ENCODE data around the gene RALB.

RALB gene

GRCh38 chr2:120312076-120312475, 59.4 kb downstream of the RALB start:
- no peaks in the 10 kb centered on the region for H3K9me3 ChIP-seq (replicated peaks; ENCODE audit: insufficient read depth, low read length)
- no peaks in the 10 kb centered on the region for H3K9me2 ChIP-seq (replicated peaks; ENCODE audit: insufficient read depth, low read length)
- TF ChIP-seq CTCF (IDR thresholded peaks at IDR 0.05; ENCODE audit: low read length) (no peak), EZH2 (optimal IDR thresholded peaks at IDR 0.05; ENCODE audit: low read depth, low read length) (no peak), EZH2phosphoT487 (IDR thresholded peaks at IDR 0.05; ENCODE audit: low read length) (no peak)
- H3K9ac ChIP-seq (ENCODE audit: low read length): no peak overlapping the region
- H2AFZ ChIP-seq (ENCODE audit: low read length): no peak overlapping the region
- no peaks in the 10 kb centered on the region for H4K20me1 ChIP-seq (ENCODE audit: insufficient read depth, low read length)
- H3K36me3 ChIP-seq (replicated peaks; ENCODE audit: insufficient read depth, low read length): no peaks in the 10 kb centered on the region
- no peaks in the 10 kb centered on the region for H3K79me2 ChIP-seq (ENCODE audit: low read length)
- H3K27ac ChIP-seq (ENCODE audit: low read length): no peak overlapping the region
- peaks cover 18% of the 10 kb centered on the region for H3K4me1 ChIP-seq (ENCODE audit: low read length)
- H3K4me2 ChIP-seq (ENCODE audit: low read depth, low read length): no peak overlapping the region
- no peak overlapping the region for H3K4me3 ChIP-seq (ENCODE audit: low read length)
- peaks cover 17% of the 10 kb centered on the region for H3F3A ChIP-seq (ENCODE audit: insufficient read depth, low read length)
- no peaks in the 10 kb centered on the region for H3K27me3 ChIP-seq (replicated peaks; ENCODE audit: insufficient read depth, low read length)
- no peak for DNase-seq

GRCh38 chr2:120312860-120313694, 60.4 kb downstream of the RALB start:
- H3K4me1 ChIP-seq (ENCODE audit: low read length): peaks cover 18% of the 10 kb centered on the region
- H3K9me2 ChIP-seq (replicated peaks; ENCODE audit: insufficient read depth, low read length): no peaks in the 10 kb centered on the region
- H2AFZ ChIP-seq (ENCODE audit: low read length): peak overlapping the region; percentile 64
- peak; percentile 96 for TF ChIP-seq CTCF (IDR thresholded peaks at IDR 0.05; ENCODE audit: low read length)
- no peak for TF ChIP-seq EZH2phosphoT487 (IDR thresholded peaks at IDR 0.05; ENCODE audit: low read length)
- H3K9me3 ChIP-seq (replicated peaks; ENCODE audit: insufficient read depth, low read length): no peaks in the 10 kb centered on the region
- peaks cover 17% of the 10 kb centered on the region for H3F3A ChIP-seq (ENCODE audit: insufficient read depth, low read length)
- H3K4me3 ChIP-seq (ENCODE audit: low read length): peak overlapping the region; percentile 45
- DNase-seq: peak; percentile 87
- no peak overlapping the region for H3K27ac ChIP-seq (ENCODE audit: low read length)
- H3K27me3 ChIP-seq (replicated peaks; ENCODE audit: insufficient read depth, low read length): no peaks in the 10 kb centered on the region; the same call in 1 of the 2 replicates
- no peaks in the 10 kb centered on the region for H3K36me3 ChIP-seq (replicated peaks; ENCODE audit: insufficient read depth, low read length)
- no peaks in the 10 kb centered on the region for H4K20me1 ChIP-seq (ENCODE audit: insufficient read depth, low read length)
- H3K4me2 ChIP-seq (ENCODE audit: low read depth, low read length): peak overlapping the region; percentile 67
- H3K79me2 ChIP-seq (ENCODE audit: low read length): no peaks in the 10 kb centered on the region
- peak overlapping the region; percentile 28; the same call in 1 of the 2 replicates for H3K9ac ChIP-seq (ENCODE audit: low read length)

- no peak overlapping the region for H3K27ac ChIP-seq (ENCODE audit: low read length)
- H3K4me3 ChIP-seq (ENCODE audit: low read length): peak overlapping the region; percentile 45
- H3K9me3 ChIP-seq (replicated peaks; ENCODE audit: insufficient read depth, low read length): no peaks in the 10 kb centered on the region
- no peak for TF ChIP-seq EZH2phosphoT487 (IDR thresholded peaks at IDR 0.05; ENCODE audit: low read length)
- no peak for TF ChIP-seq EZH2 (optimal IDR thresholded peaks at IDR 0.05; ENCODE audit: low read depth, low read length)
- TF ChIP-seq CTCF (IDR thresholded peaks at IDR 0.05; ENCODE audit: low read length): no peak
- no peaks in the 10 kb centered on the region for H3K9me2 ChIP-seq (replicated peaks; ENCODE audit: insufficient read depth, low read length)
- peaks cover 18% of the 10 kb centered on the region for H3K4me1 ChIP-seq (ENCODE audit: low read length)
- H4K20me1 ChIP-seq (ENCODE audit: insufficient read depth, low read length): no peaks in the 10 kb centered on the region
- H3K27me3 ChIP-seq (replicated peaks; ENCODE audit: insufficient read depth, low read length): no peaks in the 10 kb centered on the region; the same call in 1 of the 2 replicates
- H2AFZ ChIP-seq (ENCODE audit: low read length): peak overlapping the region; percentile 64
- no peak for DNase-seq
- H3K36me3 ChIP-seq (replicated peaks; ENCODE audit: insufficient read depth, low read length): no peaks in the 10 kb centered on the region
- H3K9ac ChIP-seq (ENCODE audit: low read length): peak overlapping the region; percentile 28; the same call in 1 of the 2 replicates
- H3K79me2 ChIP-seq (ENCODE audit: low read length): no peaks in the 10 kb centered on the region
- peaks cover 17% of the 10 kb centered on the region for H3F3A ChIP-seq (ENCODE audit: insufficient read depth, low read length)
- H3K4me2 ChIP-seq (ENCODE audit: low read depth, low read length): peak overlapping the region; percentile 67
Measured at GRCh38 chr2:120313695-120314615, 61.3 kb downstream of the RALB start.
